ENCODE data around the gene DDC.
"Not testable (repeated sequence)": the region's sequence is repeated elsewhere in the genome, so short reads cannot be mapped to it uniquely, and the experiment has no call there.

The DDC gene

GRCh38 chr7:50528266-50529092, 36.7 kb downstream of the DDC start:
- ATAC-seq = no peak
- no peak for TF ChIP-seq ZC3H10 (CRISPR knock-in tag; IDR thresholded peaks at IDR 0.05)
- no peak for TF ChIP-seq SNAI2 (CRISPR knock-in tag; IDR thresholded peaks at IDR 0.05)
- no peak for TF ChIP-seq GLIS3 (CRISPR knock-in tag; IDR thresholded peaks at IDR 0.05)
- TF ChIP-seq ARNTL (CRISPR knock-in tag; IDR thresholded peaks at IDR 0.05; ENCODE audit: borderline replicate concordance, low read depth) = no peak
- TF ChIP-seq TOX (CRISPR knock-in tag; IDR thresholded peaks at IDR 0.05; ENCODE audit: borderline replicate concordance) = no peak
- no peak for TF ChIP-seq RARB (CRISPR knock-in tag; IDR thresholded peaks at IDR 0.05)

GRCh38 chr7:50519350-50519749, 45.9 kb downstream of the DDC start:
- ATAC-seq = not testable (repeated sequence)
- peak; percentile 93 for TF ChIP-seq ZNF8 (CRISPR knock-in tag; IDR thresholded peaks at IDR 0.05)

- TF ChIP-seq GLIS3 (CRISPR knock-in tag; IDR thresholded peaks at IDR 0.05) (no peak), CREB5 (CRISPR knock-in tag; IDR thresholded peaks at IDR 0.05; ENCODE audit: low read depth) (no peak), ARNTL (CRISPR knock-in tag; IDR thresholded peaks at IDR 0.05; ENCODE audit: borderline replicate concordance, low read depth) (no peak), ZNF565 (CRISPR knock-in tag; conservative IDR thresholded peaks at IDR 0.05; ENCODE audit: low read depth) (no peak), ISL1 (CRISPR knock-in tag; IDR thresholded peaks at IDR 0.05) (no peak), CSRNP3 (CRISPR knock-in tag; IDR thresholded peaks at IDR 0.05) (no peak), ZFP3 (CRISPR knock-in tag; IDR thresholded peaks at IDR 0.05) (no peak), BACH2 (CRISPR knock-in tag; IDR thresholded peaks at IDR 0.05; ENCODE audit: borderline replicate concordance) (no peak), ZC3H10 (CRISPR knock-in tag; IDR thresholded peaks at IDR 0.05) (no peak), CSDC2 (CRISPR knock-in tag; IDR thresholded peaks at IDR 0.05) (no peak), ESRRG (CRISPR knock-in tag; IDR thresholded peaks at IDR 0.05) (no peak), RARB (CRISPR knock-in tag; IDR thresholded peaks at IDR 0.05) (no peak), ZNF8 (CRISPR knock-in tag; IDR thresholded peaks at IDR 0.05) (no peak), PPARA (CRISPR knock-in tag; IDR thresholded peaks at IDR 0.05; ENCODE audit: borderline replicate concordance) (no peak), POU6F1 (CRISPR knock-in tag; IDR thresholded peaks at IDR 0.05; ENCODE audit: borderline replicate concordance, low read depth) (no peak), ZFP30 (CRISPR knock-in tag; IDR thresholded peaks at IDR 0.05) (no peak), OSR1 (CRISPR knock-in tag; IDR thresholded peaks at IDR 0.05) (no peak), TSHZ2 (CRISPR knock-in tag; IDR thresholded peaks at IDR 0.05) (no peak), PATZ1 (CRISPR knock-in tag; IDR thresholded peaks at IDR 0.05; ENCODE audit: borderline replicate concordance) (no peak), TCF4 (CRISPR knock-in tag; IDR thresholded peaks at IDR 0.05; ENCODE audit: borderline replicate concordance) (no peak)
- no peak for ATAC-seq
These were observed 51.9 kb downstream of the DDC start for GRCh38 chr7:50513166-50513871.
